Left hindlimb (tissue), 1 donor: ENCODE data around the gene COQ8A.
A peak's percentile ranks its signal among the peaks of the same experiment; 100 is the strongest.

ENCODE experiments used
- DNase-seq: peaks from one replicate; pipeline ENCODE4 v3.0.0-alpha.2; 2018

Gene COQ8A

DNA sequence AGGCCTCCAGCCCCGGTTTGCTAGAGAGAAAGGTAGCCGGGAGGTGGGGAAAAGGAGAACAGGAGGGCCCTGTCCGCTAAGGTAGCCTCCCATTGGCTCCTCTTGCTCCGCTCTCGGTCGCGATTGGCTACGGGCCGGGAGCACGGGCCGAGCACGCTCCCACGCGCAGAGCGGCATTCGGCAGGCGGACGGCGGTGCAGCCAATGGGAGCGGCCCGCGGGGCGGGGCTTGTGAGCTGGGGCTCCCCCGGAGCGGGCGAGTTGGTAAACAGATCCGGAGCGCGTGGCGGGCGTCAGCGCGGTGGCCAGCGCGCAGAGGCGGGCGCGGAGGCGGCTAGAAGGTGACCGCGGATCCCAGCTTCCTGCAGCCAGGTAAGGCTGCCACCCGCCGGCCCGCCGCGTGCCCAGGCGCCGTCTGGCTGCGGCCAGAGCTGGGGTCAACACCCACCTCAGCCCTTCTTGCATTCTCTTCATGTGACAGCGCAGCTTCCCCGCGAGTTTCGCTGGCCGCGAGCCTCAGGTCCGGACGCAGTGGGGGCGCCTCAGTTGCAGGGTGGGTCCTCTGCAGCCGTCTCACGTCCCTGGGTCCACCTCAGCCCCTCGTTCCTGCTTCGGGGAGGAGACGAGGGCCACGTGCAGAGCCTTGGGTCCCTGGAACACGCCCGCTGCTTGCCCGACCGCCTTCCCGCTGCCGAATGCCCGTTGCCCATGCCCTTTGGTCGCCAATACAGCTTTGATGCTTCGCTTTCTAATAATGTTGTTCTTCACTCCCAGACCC lies at the start of gene COQ8A:
Gene COQ8A, plus strand, starts transcription at position 266 of the 777 bp plus-strand sequence. CDS start 21,092 bp downstream, outside the sequence.
- peak; percentile 100 for DNase-seq

DNA sequence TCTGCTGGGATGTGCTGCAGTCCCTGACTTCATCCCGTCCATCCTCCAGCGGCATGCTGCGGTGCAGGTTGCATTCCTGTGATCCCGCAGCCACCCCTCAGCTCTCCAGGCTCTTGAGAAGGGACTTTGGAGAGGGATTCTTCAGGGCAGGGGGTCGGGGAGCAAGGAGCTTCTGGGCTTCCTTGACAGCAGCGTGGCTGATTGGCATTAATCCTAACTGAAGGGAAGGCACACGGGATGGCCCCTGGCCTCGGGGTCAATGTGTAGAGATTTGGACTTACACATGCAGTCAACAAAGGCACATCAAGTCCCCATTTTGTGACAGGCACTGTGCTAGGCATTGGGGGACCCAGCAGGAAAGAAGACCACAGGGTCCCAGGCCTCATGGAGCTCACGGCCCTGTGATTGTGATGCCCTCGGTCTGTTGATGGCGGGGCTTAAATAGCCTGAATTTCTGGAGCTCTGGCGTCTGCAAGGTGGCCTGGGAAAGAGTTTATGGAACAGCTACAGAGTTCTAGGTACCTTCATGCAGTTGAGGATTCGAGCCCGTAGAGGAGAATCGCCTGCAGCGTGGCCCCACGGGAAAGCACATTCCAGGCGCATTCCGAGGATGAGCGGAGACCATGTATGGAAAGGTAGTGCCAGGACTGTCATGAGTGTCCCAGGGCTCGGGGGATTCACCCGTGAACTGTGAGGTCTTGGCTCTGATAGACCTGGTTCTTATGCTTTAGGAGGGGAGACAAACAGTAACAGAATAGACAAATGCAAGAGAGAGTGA lies 49.6 kb upstream of the COQ8A start:
- DNase-seq: no peak

DNA sequence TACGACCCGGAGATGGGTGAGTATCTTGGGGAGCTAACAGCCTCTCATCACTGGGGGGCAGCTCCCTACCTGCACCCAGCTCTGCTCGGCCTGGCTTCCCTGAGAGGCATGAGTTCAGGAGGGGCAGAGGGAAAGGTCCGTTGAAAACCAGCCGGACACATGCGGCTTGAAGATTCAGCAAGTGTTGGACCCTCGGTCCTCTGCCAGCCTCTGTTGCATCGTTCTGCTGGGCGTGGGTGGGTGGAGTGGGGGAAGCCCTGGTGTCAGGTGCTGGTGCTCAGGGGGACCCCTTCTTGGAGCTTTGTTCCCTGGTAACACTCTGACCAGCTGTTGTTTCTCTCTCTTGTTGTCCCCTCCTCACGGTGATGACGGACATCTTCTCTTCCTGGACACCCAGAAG lies 48.7 kb upstream of the COQ8A start:
- DNase-seq: no peak

DNA sequence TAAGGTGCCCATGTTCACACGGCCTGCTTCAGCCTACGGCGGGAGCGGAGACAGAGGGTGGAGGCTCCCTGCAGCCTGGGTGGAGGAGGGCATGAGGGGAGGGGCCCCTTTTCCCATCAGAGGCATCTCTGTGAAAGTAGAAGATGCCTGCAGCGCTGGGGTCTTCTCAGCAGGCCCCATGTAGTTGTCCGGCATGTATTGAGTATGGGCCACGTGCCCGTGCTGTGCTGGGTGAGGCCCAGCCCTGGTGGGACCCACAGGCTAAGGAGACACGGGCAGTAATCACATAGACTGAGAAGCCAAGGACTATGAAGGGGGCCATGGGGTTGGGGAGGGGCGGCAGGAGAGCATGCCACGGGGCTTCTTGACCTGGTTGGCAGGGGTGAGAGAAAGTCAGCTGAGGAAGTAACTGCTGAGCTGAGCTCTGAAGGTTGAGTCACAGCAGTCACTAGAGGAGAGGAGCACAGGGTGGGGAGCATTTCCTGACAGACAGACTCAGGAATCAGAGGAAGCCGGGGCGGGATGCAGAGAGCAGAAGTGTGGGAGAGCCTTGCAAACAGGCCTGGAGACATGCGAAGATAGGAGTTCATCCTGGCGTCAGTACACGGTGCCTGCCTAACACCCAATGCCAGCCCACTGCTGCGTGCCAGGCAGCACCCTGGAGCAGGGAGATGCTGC lies 48.1 kb upstream of the COQ8A start:
- no peak for DNase-seq

DNA sequence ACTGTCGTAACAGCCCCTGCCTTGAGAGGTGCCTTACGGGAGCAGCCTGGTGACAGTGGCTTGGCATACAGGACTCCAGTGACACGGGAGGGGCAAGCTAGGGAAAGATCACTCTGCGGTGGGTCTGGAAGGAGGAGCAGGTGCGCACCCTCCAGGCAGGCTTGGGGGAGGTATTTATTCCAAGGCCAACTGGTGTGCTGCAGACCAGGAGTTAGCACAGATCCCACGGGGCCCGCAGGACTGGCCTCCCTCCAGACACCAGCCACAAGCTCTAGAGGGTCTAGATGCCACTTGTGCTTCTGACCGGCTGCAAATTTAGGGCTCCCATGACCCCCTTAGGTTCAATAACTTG lies 47.6 kb upstream of the COQ8A start:
- DNase-seq: no peak

DNA sequence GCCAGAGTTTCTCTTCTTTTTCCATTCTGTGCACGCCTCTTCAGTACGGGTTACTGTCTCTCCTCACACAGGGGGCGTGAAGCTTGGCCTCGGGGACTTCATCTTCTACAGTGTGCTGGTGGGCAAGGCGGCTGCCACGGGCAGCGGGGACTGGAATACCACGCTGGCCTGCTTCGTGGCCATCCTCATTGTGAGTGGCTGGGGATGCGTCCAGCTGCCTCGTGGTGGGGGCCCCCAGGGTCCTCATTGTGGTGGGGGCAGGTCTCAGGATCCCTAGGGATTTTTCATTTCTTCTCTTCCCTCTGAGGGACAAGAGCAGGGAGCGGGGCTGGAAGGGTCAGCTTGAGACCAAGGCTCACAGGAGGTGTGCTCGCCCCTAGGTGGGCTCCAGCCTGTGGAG lies 46.2 kb upstream of the COQ8A start:
- DNase-seq: no peak

DNA sequence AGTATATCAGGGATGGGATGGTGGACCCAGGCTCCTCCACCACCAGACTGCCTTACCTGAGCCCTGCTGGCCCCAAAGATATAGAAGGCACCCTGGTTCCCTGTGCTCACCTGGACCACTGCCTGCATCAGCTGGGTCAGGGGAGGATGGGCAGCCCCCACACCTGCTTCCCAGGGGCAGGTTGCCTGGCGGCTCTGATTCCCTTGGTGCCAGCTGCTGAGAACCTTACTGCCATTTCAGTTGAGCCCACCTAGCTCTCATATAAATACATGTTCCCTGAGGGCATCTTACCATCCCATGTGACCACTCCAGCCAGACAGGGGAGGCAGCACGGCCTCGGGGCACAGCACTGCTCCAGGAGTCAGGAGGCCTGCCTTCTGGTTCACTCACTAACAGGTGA lies 45.3 kb upstream of the COQ8A start:
- DNase-seq: no peak

DNA sequence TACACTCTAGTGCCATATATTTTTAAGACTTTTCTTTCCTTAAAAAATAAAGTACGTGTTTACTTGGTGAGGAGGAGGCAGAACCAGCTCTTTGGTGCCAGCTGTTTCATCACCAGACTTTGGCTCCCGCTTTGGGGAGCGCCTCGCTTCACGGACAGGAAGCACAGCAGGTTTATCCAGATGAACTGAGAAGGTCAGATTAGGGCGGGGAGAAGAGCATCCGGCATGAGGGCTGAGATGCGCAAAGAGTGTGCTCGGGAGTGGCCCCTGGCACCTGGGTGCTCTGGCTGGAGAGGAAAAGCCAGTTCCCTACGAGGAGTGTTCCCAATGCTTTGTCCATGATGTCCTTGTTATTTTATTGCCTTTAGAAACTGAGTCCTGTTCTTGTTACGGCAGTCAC lies 44.5 kb upstream of the COQ8A start:
- DNase-seq: no peak

DNA sequence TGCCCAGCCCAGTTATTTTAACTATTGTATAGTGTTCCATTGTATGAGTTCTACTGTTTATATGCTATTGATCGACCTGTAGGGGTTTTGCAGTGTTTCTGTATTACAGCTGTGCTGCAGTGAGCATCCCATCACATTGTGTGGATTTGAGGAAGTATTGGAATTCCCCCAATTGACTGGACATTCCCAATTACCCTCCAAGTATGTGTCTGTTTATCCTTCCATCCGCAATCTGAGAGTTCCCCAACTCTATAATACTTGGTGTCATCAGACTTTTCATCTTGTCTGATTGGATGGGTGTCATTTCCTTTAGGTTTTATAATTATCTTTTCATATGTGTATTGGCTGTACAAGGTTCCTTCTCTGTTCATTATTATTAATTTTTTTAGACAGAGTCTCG lies 41.8 kb upstream of the COQ8A start:
- no peak for DNase-seq

DNA sequence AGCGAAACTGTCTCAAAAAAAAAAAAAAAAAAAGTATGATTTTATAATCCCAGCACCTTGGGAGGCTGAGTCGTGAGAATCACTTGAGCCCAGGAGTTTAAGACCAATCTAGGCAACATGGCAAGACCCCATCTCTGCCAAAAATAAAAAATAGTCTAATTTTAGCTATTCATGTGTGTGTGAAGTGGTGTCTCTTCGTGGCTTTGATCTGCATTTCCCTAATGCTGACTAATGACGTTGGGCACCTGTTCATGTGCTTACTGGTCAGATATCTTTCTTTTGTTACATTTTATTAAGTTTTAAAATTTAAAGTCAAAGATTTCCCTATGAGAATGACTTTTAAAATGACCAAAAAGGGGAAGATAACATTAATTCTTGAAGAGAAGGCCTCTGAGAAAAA lies 38.7 kb upstream of the COQ8A start:
- DNase-seq: no peak

DNA sequence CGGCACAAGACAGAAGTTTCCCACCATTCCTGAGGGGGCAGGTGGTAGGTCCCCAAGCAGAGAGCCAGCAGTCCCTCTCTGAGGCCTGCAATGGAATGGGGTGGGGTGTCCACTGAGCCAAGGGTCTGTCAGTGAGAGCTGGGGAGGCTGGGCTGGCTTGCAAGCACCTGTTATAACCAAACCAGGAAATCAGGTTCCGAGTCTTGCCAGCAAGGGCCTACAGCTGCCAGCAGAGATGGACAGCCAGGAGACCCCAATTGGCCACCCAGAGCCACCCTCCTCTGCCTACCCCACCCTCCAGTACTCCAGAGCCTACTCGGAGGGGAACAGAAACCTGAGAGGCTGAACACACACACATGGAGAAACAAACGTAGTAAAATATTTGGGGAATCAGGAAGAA lies 37.5 kb upstream of the COQ8A start:
- no peak for DNase-seq

DNA sequence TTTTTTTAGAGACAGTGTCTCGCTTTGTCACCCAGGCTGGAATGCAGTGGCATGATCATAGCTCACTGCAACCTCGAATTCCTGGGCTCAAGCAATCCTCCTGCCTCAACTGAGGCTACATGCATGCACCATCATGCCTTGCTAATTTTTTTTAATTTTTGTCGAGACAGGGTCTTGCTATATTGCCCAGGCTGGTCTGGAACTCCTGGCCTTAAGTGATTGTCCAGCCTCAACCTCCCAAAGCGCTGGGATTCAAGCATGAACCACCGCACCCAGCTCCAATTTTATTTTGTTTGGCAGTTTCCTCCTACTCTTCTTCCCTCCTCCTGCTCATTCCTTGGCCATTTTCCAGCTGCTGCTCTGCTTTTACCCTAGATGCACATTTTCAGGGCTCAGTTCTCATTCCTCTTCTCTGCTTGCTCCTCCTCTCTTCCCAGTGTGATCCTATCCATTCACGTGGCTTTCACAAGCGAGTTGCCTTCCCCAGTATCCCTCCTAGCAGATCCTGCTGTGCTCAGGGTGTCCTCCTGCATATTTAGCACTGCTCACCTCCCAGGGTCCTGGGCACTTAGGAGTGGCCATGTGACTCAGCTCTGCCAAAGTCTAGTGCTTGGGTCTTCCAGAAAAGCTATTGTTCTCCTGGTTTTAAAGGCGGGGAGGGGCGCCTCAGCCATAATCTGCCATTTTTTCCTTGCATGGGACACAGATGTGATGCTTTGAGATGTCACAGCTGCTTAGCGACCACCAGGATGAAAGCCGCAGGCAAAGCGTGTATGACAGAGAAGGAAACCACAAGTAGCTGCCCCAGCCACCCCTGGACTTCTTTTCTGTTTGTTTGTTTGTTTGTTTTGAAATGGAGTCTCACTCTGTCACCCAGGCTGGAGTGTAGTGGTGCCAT lies 36.0 kb upstream of the COQ8A start:
- DNase-seq: no peak

DNA sequence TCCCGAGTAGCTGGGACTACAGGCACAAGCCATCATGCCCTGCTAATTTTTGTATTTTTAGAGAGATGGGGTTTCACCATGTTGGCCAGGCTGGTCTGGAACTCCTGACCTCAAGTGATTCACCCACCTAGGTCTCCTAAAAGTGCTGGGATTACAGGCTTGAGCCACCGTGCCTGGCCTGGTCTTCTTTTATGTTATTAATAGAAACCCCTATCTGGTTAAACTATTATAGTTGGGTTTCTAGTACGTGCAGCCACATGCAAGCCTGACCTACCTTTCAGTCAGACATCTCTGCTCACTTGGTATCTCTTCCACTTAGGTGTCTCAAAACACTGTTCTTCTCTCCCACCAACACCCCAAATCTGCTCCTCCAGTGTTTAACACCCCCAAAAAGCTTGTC lies 35.3 kb upstream of the COQ8A start:
- no peak for DNase-seq

DNA sequence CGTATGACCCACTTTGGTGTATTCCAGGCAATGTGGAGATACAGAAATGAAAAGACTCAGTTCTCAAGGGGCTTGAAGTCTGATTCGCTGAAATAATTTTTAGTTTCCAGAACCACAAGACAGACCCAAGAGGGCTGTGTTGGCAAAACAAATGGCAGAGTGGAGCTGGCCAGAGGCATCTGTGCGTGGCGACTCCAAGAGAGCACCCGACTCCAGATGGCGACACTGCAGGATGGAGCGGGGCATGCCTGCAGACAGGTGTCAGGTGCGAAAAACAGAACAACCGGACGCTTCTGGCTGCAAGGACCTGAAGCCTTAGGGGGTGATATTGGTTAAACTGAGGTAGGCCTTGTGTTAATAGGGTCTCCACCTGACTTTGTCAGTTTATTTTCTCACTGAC lies 31.7 kb upstream of the COQ8A start:
- DNase-seq: no peak

DNA sequence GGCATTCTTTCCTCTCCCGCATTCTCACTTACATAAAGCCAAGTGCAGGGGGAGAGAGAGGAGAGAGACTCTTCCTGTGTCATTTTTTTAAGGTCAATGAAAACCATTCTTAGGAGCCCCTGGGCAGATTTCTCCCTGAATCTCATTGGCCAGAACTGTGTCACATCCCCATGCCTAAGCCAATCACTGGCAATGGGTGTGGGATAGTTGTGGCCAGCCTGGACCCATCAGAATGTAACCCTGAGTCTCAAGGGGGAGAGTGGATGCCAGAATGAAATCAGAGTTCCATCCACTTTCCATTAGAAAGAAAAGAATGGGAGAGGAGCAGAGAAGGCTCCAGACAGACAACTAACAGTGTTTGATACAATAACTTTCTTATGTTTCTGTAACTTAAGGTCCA lies 31.2 kb upstream of the COQ8A start:
- no peak for DNase-seq

DNA sequence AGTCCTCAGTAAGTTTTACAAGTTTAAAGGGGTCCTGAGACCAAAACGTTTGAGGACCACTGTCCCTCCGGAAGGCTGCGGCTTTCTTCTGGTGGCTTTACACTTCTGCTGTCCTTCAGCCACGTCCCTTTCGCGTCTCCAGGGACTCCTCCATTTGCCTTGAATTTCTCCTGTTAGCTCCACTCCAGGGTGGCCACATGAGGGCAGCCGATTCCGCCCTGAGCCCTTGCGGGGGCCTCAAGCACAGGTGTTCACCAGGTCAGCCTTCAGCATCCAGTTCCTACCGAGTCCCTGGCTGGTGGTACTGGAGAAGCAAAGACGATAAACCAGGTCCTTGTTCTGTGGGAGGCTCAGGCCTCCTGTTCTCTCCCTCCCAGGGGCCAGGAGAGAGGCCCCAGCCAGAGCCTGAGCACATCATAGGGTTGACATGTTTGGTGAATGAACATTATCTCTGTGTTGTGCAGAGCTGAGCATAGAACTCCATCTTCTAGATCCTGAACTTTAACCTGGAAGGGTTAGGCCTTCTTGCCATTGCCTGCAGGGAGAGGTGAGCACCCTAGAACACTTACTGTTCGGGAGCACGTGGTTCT lies 27.4 kb upstream of the COQ8A start:
- DNase-seq: no peak

DNA sequence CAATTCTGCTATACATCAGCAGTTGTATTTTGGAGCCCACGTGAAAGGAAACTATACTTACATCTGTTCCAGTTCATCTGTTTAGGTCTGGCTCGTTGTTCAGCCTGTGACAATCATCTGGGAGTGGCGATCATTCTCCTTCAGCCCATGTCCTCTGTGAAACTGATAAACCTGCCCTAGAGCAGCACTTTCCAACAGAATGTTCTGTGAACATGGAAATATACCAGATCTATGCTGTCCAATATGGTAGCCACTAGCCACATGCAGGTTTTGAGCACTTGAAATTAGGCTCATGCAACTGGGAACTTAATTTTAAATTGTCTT lies 24.5 kb upstream of the COQ8A start:
- no peak for DNase-seq

DNA sequence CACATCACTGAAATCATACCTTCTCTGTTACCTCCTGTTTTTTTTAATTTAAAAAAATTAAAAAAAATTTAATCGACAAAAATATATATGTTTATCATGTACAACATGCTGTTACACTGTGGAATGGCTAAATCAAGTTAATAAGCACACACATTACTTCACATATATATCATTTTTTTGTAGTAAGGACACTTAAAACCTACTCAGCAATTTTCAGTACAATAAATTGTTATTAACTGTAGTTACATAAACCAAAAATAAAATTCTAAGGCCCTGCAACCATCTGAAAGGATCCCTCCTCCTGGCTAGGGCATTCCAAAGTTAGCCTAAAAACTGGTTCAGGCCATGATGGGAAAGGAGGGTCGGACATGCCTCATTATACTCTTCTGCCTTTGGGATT lies 23.6 kb upstream of the COQ8A start:
- DNase-seq: no peak

DNA sequence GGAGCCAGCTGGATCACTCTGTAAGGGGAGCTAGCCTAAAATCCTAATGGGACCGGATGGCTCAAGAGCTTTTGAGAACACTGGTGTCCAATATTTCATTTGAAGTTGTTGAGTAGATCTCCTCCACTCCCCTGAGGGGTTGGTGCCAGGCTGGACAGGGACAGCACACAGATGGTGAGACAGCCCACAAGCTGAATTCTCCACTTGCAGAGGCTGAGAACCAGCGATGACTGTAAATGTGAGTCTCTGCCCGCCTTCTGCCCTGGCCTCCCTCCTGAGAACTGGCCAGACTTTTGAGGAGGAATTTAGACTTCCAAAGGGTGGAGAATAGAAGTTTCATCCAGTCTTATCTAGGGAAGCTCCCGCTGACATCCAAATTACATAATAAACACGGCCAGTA lies 20.5 kb upstream of the COQ8A start:
- no peak for DNase-seq

DNA sequence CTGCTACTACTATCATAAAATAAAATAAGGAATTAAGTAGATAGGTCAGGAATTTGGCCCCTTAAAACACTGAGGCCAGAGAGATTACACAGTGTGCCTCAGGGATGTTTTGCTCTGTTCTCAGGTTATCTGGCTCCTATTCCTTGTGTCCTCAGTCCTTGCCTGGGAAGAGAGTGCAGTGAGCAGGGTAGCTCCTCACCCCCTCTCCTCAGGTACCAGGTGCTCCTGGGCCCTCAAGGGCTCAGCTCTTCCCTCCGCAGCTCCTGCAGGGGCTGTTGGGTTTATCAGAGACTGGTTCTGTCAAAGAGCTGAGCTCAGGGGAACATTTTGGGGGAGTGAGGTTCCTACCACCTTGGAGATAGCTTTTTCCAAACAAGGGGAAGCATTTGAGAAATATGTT lies 20.1 kb upstream of the COQ8A start:
- no peak for DNase-seq

DNA sequence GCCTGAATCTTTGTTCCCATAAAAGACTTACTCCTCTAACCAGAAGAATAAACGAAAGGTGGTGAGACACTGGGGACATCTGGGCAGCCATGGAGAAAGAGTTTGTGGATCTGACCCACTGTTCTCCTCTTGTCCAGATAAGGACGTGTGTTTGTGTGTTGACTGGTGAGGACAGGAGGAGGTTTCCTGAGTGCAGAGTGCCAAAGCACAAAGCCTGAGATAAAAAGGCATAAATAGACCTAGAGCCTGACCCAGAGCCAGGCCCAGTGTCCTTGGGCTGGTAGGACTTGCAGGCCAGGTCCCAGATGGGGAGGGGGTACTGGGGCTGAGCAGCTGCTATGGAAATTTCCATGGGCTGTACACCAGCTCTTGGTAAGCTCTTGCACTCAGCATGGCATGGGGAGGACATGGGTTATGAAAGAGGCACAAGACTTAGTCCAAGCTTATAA lies 19.6 kb upstream of the COQ8A start:
- DNase-seq: no peak

DNA sequence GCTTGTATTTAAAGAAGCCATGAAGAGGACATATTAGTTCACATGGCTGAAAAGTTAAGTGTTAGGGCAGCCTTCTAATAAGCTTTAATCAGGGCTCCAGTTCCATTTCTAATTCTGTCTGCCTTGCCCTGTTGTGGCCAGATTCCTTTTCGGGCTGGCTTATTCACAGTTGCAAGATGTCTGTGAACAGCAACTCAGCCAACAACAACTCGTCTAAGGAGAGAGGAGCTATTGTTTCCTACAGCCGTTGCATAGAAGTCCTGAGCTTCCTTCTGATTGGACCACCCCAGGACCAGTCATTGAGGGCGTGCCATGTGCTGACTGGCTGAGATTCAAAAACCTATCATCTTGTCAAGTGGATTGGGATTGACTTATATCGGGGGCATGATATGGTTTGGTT lies 18.6 kb upstream of the COQ8A start:
- DNase-seq: no peak
